LNCAP (cell line): Measurements from ENCODE around the gene DNAJC1.

ENCODE experiments used
- CTCF ChIP-seq: fragments of 450-650 bp; IDR thresholded peaks from 2 replicates; pipeline ENCODE4 v1.5.1; 2017; ENCODE audit warnings: mild to moderate bottlenecking

The DNAJC1 gene

GRCh38 chr10:21969326-21970287 is 33.9 kb downstream of the DNAJC1 start:
- TF ChIP-seq CTCF = no peak

- no peak for TF ChIP-seq CTCF
Measured at GRCh38 chr10:21964983-21965665, 38.4 kb downstream of the DNAJC1 start.

- TF ChIP-seq CTCF = no peak
Measured at GRCh38 chr10:21962358-21962757, 41.2 kb downstream of the DNAJC1 start.

GRCh38 chr10:21961847-21962246 is 41.7 kb downstream of the DNAJC1 start:
- no peak for TF ChIP-seq CTCF

- TF ChIP-seq CTCF = no peak
Measured at GRCh38 chr10:21959998-21960397, 43.5 kb downstream of the DNAJC1 start.

- no peak for TF ChIP-seq CTCF
Measured at GRCh38 chr10:21954690-21955089, 48.8 kb downstream of the DNAJC1 start.

- TF ChIP-seq CTCF = no peak
Measured at GRCh38 chr10:21954132-21954531, 49.4 kb downstream of the DNAJC1 start.
